ENCODE data around the gene TP53TG5. TPM values are rescaled to one million over a fixed set of nuclear protein-coding genes. Genes with fewer than 3 reads are reported as not detected.

TP53TG5 gene
- total RNA-seq, 6 experiments from 2014 or later = not detected

GRCh38 chr20:45358282-45359068 is 19.6 kb downstream of the TP53TG5 start:
- Histone ChIP-seq H3K4me1 (peaks cover 0 to 54% (median 19%) of the 10 kb centered on the region in 4 donors), H3K27ac (peak overlapping the region; percentile 93 to 99 (median 99)), H3K36me3 (no peaks in the 10 kb centered on the region), H3K9me3 (no peaks in the 10 kb centered on the region), H3K27me3 (no peaks in the 10 kb centered on the region), H3K4me3 (peak overlapping the region in 1 of 3 donors; percentile 13)
- intact Hi-C loops (cut with DNase I) = no loop called here
- WGBS (ENCODE audit: insufficient coverage, low coverage, low lambda C conversion rate, missing lambda C conversion rate) = 8% methylated on average over 9 of the region's 10 CpGs
- DNase-seq = peak; percentile 84 to 95 (median 91)
- no peak for TF ChIP-seq CTCF (IDR thresholded peaks at IDR 0.05)
- TF ChIP-seq POLR2A (IDR thresholded peaks at IDR 0.05) = peak; percentile 76
- peak; percentile 39 to 67 (median 54) for ATAC-seq

GRCh38 chr20:45355209-45356084 is 22.7 kb downstream of the TP53TG5 start:
- peaks cover 0 to 33% (median 16%) of the 10 kb centered on the region in 4 donors for H3K4me1 ChIP-seq
- H3K4me3 ChIP-seq = no peak overlapping the region
- H3K36me3 ChIP-seq = no peaks in the 10 kb centered on the region
- 66% methylated on average over 5 of the region's 5 CpGs for WGBS (ENCODE audit: insufficient coverage, low coverage, low lambda C conversion rate, missing lambda C conversion rate)
- ATAC-seq (no peak), DNase-seq (no peak)
- intact Hi-C loops (cut with DNase I) = no loop called here
- H3K27me3 ChIP-seq = no peaks in the 10 kb centered on the region
- H3K27ac ChIP-seq = no peak overlapping the region
- TF ChIP-seq POLR2A (IDR thresholded peaks at IDR 0.05) = no peak
- no peak for TF ChIP-seq CTCF (IDR thresholded peaks at IDR 0.05)
- H3K9me3 ChIP-seq = no peaks in the 10 kb centered on the region

- Histone ChIP-seq H3K4me3 (no peak overlapping the region), H3K9me3 (no peaks in the 10 kb centered on the region), H3K27ac (no peak overlapping the region), H3K36me3 (no peaks in the 10 kb centered on the region), H3K4me1 (peaks cover 0 to 26% (median 11%) of the 10 kb centered on the region in 4 donors), H3K27me3 (no peaks in the 10 kb centered on the region)
- DNase-seq = no peak
- WGBS (ENCODE audit: insufficient coverage, low coverage, low lambda C conversion rate, missing lambda C conversion rate) = 75% methylated on average over 8 of the region's 9 CpGs
- TF ChIP-seq POLR2A (IDR thresholded peaks at IDR 0.05) (no peak), CTCF (IDR thresholded peaks at IDR 0.05) (no peak)
- intact Hi-C loops (cut with DNase I) = no loop called here
- no peak for ATAC-seq
These were observed 23.5 kb downstream of the TP53TG5 start for GRCh38 chr20:45354423-45355208.

- Histone ChIP-seq H3K4me3 (no peak overlapping the region), H3K27ac (no peak overlapping the region)
- no peak for ATAC-seq
These were observed 24.4 kb downstream of the TP53TG5 start for GRCh38 chr20:45353746-45354145.

More at GRCh38 chr20:45353746-45354145, 24.4 kb downstream of the TP53TG5 start:
- no peak for DNase-seq
- H3K4me1 ChIP-seq = peaks cover 0 to 19% (median 7%) of the 10 kb centered on the region in 4 donors
- no peaks in the 10 kb centered on the region for H3K27me3 ChIP-seq
- H3K36me3 ChIP-seq = no peaks in the 10 kb centered on the region
- no peak for TF ChIP-seq POLR2A (IDR thresholded peaks at IDR 0.05)
- TF ChIP-seq CTCF (IDR thresholded peaks at IDR 0.05) = no peak
- no peaks in the 10 kb centered on the region for H3K9me3 ChIP-seq
- 88% methylated on average over 1 of the region's 1 CpG for WGBS (ENCODE audit: insufficient coverage, low coverage, low lambda C conversion rate, missing lambda C conversion rate)
- intact Hi-C loops (cut with DNase I) = no loop called here

Measured in right lobe of liver (tissue), 6 donors.